Measurements from ENCODE around the gene TTC21B. TPM values are rescaled to one million over a fixed set of nuclear protein-coding genes. Genes with fewer than 3 reads are reported as not detected.

The TTC21B gene
- total RNA-seq, 4 donors from 2014 or later: 19.9 to 37.0 (median 22.9) TPM

- no peak overlapping the region for H3K27ac ChIP-seq (replicated peaks in 1 of 4)
- intact Hi-C loops (cut with DNase I): loop anchor here (5.0 kb wide), 1 partner anchor 470 kb away; no protein-coding TSS in a partner anchor
- TF ChIP-seq CTCF (IDR thresholded peaks at IDR 0.05) (no peak), POLR2A (IDR thresholded peaks at IDR 0.05; ENCODE audit: low read depth) (no peak), POLR2AphosphoS5 (IDR thresholded peaks at IDR 0.05) (no peak)
- WGBS: 92% methylated on average over 5 of the region's 5 CpGs
- no peaks in the 10 kb centered on the region for H3K4me1 ChIP-seq
- H3K4me3 ChIP-seq: no peak overlapping the region
- H3K27me3 ChIP-seq: no peaks in the 10 kb centered on the region
- H3K36me3 ChIP-seq: peaks cover 0 to 41% (median 8%) of the 10 kb centered on the region in 4 donors
- DNase-seq (ENCODE audit: extremely low spot score): no peak
- peaks cover 0 to 4% (median 0%) of the 10 kb centered on the region in 4 donors for H3K9me3 ChIP-seq
Observed at GRCh38 chr2:165872101-165872791, 81.3 kb downstream of the TTC21B start.

- no peaks in the 10 kb centered on the region for H3K4me1 ChIP-seq
- no peak overlapping the region for H3K27ac ChIP-seq (replicated peaks in 1 of 4)
- intact Hi-C loops (cut with DNase I): loop anchor here (5.0 kb wide), 1 partner anchor 469 kb away; no protein-coding TSS in a partner anchor
- DNase-seq (ENCODE audit: extremely low spot score): no peak
- no peak overlapping the region for H3K4me3 ChIP-seq
- H3K27me3 ChIP-seq: no peaks in the 10 kb centered on the region
- H3K36me3 ChIP-seq: peaks cover 0 to 33% (median 6%) of the 10 kb centered on the region in 4 donors
- TF ChIP-seq EP300 (IDR thresholded peaks at IDR 0.05) (no peak), POLR2A (IDR thresholded peaks at IDR 0.05; ENCODE audit: low read depth) (no peak), POLR2AphosphoS5 (IDR thresholded peaks at IDR 0.05) (no peak), CTCF (IDR thresholded peaks at IDR 0.05) (no peak)
- 91% methylated on average over 2 of the region's 2 CpGs for WGBS
- H3K9me3 ChIP-seq: peaks cover 0 to 4% (median 0%) of the 10 kb centered on the region in 4 donors
Observed at GRCh38 chr2:165871025-165871424, 82.6 kb downstream of the TTC21B start.

- Histone ChIP-seq H3K36me3 (peaks cover 0 to 31% (median 6%) of the 10 kb centered on the region in 4 donors), H3K4me3 (no peak overlapping the region), H3K27me3 (no peaks in the 10 kb centered on the region), H3K27ac (replicated peaks in 1 of 4) (no peak overlapping the region), H3K9me3 (peaks cover 0 to 4% (median 0%) of the 10 kb centered on the region in 4 donors), H3K4me1 (no peaks in the 10 kb centered on the region)
- DNase-seq (ENCODE audit: extremely low spot score): no peak
- intact Hi-C loops (cut with DNase I): loop anchor here (5.0 kb wide), 1 partner anchor 468 kb away; no protein-coding TSS in a partner anchor
- TF ChIP-seq EP300 (IDR thresholded peaks at IDR 0.05): no peak
- TF ChIP-seq CTCF (IDR thresholded peaks at IDR 0.05): no peak
- TF ChIP-seq POLR2AphosphoS5 (IDR thresholded peaks at IDR 0.05): no peak
- no peak for TF ChIP-seq POLR2A (IDR thresholded peaks at IDR 0.05; ENCODE audit: low read depth)
- WGBS: 97% methylated on average over 6 of the region's 6 CpGs
Observed at GRCh38 chr2:165870346-165870745, 83.2 kb downstream of the TTC21B start.

- Histone ChIP-seq H3K4me3 (no peak overlapping the region), H3K36me3 (peaks cover 0 to 22% (median 6%) of the 10 kb centered on the region in 4 donors), H3K27me3 (no peaks in the 10 kb centered on the region), H3K9me3 (peaks cover 0 to 4% (median 0%) of the 10 kb centered on the region in 4 donors), H3K4me1 (no peaks in the 10 kb centered on the region), H3K27ac (replicated peaks in 1 of 4) (no peak overlapping the region)
- intact Hi-C loops (cut with DNase I): no loop called here
- no peak for DNase-seq (ENCODE audit: extremely low spot score)
- TF ChIP-seq POLR2A (IDR thresholded peaks at IDR 0.05; ENCODE audit: low read depth) (no peak), EP300 (IDR thresholded peaks at IDR 0.05) (no peak), CTCF (IDR thresholded peaks at IDR 0.05) (no peak), POLR2AphosphoS5 (IDR thresholded peaks at IDR 0.05) (no peak)
- 57% methylated on average over 4 of the region's 4 CpGs for WGBS
Observed at GRCh38 chr2:165868211-165868610, 85.4 kb downstream of the TTC21B start.
